ENCODE measurements around the gene PI3. TPM values are rescaled to one million over a fixed set of nuclear protein-coding genes. Genes with fewer than 3 reads are reported as not detected.
"Not testable (repeated sequence)": the region's sequence is repeated elsewhere in the genome, so short reads cannot be mapped to it uniquely, and the experiment has no call there.

Gene PI3
- 10 to 100 TPM in 1 of 6 donors, 1 to 10 TPM in 4, not detected in 1; 3.2 to 16.7 (median 5.2) TPM for total RNA-seq

- Histone ChIP-seq H3K27me3 (no peaks in the 10 kb centered on the region), H3K27ac (peak within 1 kb of the TSS in 1 of 4 donors; percentile 37), H3K4me3 (no peak within 1 kb of the TSS), H3K4me1 (no peaks in the 10 kb centered on the region), H3K9me3 (peaks cover 0 to under 1% (median 0%) of the 10 kb centered on the region in 4 donors), H3K36me3 (no peaks in the 10 kb centered on the region)
- TF ChIP-seq CTCF (IDR thresholded peaks at IDR 0.05) (no peak), EP300 (IDR thresholded peaks at IDR 0.05) (no peak), POLR2AphosphoS5 (IDR thresholded peaks at IDR 0.05) (no peak), POLR2A (IDR thresholded peaks at IDR 0.05) (no peak)
- WGBS, 2 donors, result 61 to 64% methylated on average over 8 of the region's 8 CpGs
- ATAC-seq (ENCODE audit: low FRiP score in 2 of 2) (peak; percentile 46 to 58), DNase-seq (peak in 1 of 2 donors; percentile 87)
Measured at GRCh38 chr20:45174434-45175364, at the start of gene PI3. Gene PI3, plus strand, starts transcription at chr20:45174902. Its CDS starts 21 bp downstream, at chr20:45174923.

DNA sequence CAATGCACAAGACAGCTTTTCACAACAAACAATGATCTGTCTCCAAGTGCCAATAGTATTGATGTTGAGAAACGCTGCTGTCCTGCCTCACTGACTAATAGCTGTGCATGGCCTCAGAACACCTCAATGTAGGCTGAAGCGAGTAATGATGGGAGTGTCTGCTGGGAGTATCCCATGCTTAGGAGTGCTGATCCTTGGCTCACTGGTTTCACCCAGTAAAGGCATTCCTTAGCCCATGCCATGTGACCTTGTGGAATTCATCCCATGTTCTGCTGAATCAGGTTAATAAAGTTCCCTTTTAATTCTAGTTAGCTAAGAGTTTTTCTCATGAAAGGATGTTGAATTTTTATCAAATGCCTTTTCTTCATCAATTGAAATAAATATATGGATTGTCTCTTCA lies 46.6 kb upstream of the PI3 start:
- peak; percentile 56 to 90 for ATAC-seq (ENCODE audit: low FRiP score in 2 of 2)
- TF ChIP-seq POLR2A (IDR thresholded peaks at IDR 0.05) (peak in 1 of 4 donors; percentile 12), POLR2AphosphoS5 (IDR thresholded peaks at IDR 0.05) (no peak)
- Histone ChIP-seq H3K4me3 (no peak overlapping the region), H3K4me1 (peaks cover 0 to 5% (median 0%) of the 10 kb centered on the region in 4 donors), H3K27ac (peak overlapping the region in 3 of 4 donors; percentile 2 to 76 (median 64)), H3K36me3 (no peaks in the 10 kb centered on the region), H3K27me3 (no peaks in the 10 kb centered on the region), H3K9me3 (no peaks in the 10 kb centered on the region)
- DNase-seq, result peak in 1 of 2 donors; percentile 60
- 53 to 62% methylated on average over 2 of the region's 2 CpGs for WGBS, 2 donors

DNA sequence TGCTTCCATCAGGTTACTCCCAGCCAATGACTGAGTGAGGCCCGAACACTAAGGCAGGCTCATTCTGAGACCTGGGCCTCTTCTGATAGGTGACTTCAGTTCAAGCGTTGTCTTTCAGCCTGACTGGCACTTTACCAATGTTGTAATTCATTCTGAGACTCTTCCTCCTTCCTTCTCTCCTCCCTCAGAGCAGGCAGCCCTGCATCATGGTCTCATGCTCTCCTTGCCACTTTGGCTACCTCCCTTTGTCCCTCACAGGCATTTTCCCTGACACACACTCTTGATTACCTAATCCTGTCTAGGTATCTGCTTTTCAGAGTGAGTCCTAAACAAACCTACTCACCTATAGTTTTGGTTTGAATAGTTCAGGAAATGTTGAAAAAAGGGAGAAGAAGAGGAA lies 37.8 kb upstream of the PI3 start:
- no peak overlapping the region for H3K27ac ChIP-seq
- ATAC-seq (ENCODE audit: low FRiP score in 2 of 2), result no peak
- no peak for TF ChIP-seq EP300 (IDR thresholded peaks at IDR 0.05)
- no peak for TF ChIP-seq POLR2AphosphoS5 (IDR thresholded peaks at IDR 0.05)
- no peak for TF ChIP-seq CTCF (IDR thresholded peaks at IDR 0.05)
- TF ChIP-seq POLR2A (IDR thresholded peaks at IDR 0.05), result no peak
- DNase-seq, result no peak
- no peak overlapping the region for H3K4me3 ChIP-seq
- no peaks in the 10 kb centered on the region for H3K36me3 ChIP-seq
- H3K9me3 ChIP-seq, result no peaks in the 10 kb centered on the region
- peaks cover 0 to 7% (median 2%) of the 10 kb centered on the region in 4 donors for H3K4me1 ChIP-seq
- H3K27me3 ChIP-seq, result no peaks in the 10 kb centered on the region
- WGBS, 2 donors, result 58 to 84% methylated on average over 2 of the region's 2 CpGs

DNA sequence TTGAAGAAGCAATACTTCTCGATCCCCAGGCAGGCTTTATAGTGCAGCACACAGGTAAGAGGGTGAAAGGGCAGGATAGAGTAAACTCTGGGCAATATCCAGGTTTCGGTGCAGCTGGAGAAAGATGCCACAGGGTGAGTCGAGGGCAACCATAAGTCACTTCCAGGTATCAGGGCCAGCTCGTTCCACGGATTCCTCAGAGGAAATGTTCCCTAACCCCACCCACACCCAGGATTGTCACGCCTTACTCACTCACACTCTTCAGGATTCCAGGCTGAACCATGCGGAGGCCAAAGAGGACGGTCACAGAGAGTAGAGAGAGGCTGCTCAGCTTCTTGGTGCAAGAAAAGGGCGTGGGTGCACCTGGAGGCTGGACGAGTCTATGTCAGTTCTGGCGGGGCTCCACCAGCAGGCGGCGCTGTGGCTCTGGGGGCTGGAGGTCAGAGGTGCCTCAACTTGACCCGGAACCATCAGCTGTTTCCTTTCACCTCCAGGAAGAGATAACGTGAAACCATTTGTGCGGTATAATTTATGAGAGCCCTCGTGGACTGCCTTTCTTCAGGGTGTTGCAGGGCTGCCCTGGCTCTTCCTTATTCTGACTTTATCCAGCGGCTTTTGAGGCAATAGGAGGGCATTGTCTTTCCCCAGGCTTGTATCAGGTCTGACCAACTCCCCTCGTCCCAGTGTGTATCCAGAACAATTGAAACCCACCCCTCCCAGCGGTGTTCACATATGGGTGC lies 36.0 kb upstream of the PI3 start:
- WGBS, 2 donors, result 35 to 39% methylated on average over 18 to 20 of the region's 20 CpGs
- H3K27me3 ChIP-seq, result no peaks in the 10 kb centered on the region
- H3K4me1 ChIP-seq, result peaks cover 0 to 7% (median 2%) of the 10 kb centered on the region in 4 donors
- H3K36me3 ChIP-seq, result no peaks in the 10 kb centered on the region
- H3K27ac ChIP-seq, result no peak overlapping the region
- DNase-seq, result peak; percentile 70 to 94
- H3K9me3 ChIP-seq, result no peaks in the 10 kb centered on the region
- ATAC-seq (ENCODE audit: low FRiP score in 2 of 2), result peak; percentile 79
- no peak overlapping the region for H3K4me3 ChIP-seq
- no peak for TF ChIP-seq POLR2AphosphoS5 (IDR thresholded peaks at IDR 0.05)
- TF ChIP-seq CTCF (IDR thresholded peaks at IDR 0.05), result peak; percentile 57 to 80 (median 76)

GRCh38 chr20:45139733-45140375 lies 34.8 kb upstream of the PI3 start:
- not testable (repeated sequence) for H3K27me3 ChIP-seq; H3K4me3 ChIP-seq; ATAC-seq (ENCODE audit: low FRiP score in 2 of 2); H3K36me3 ChIP-seq; H3K4me1 ChIP-seq; H3K9me3 ChIP-seq; DNase-seq; H3K27ac ChIP-seq
- WGBS, 2 donors, result 91 to 93% methylated on average over 5 of the region's 5 CpGs
